ENCODE results near the gene RSRC1.

- no peak for TF ChIP-seq POLR2AphosphoS5 (IDR thresholded peaks at IDR 0.05; ENCODE audit: insufficient read depth in 1 of 2, low read depth in 1 of 2)
- no peak for TF ChIP-seq CTCF (IDR thresholded peaks at IDR 0.05)
- no peak for TF ChIP-seq POLR2A (IDR thresholded peaks at IDR 0.05)
Observed at GRCh38 chr3:158381262-158381868, 271.5 kb downstream of the RSRC1 start.
